OCI-LY7 (cell line): ENCODE data around the gene SUN5. TPM values are rescaled to one million over a fixed set of nuclear protein-coding genes. Genes with fewer than 3 reads are reported as not detected.

ENCODE experiments used
- BruUV-seq: library from RNA; stranded (reverse); fragments of 400-500 nt; replicated peaks from 2 replicates; lab custom pipeline; 2021; lab: Mats Ljungman, UMichigan
- CTCF ChIA-PET: fragments of 300-600 bp; sonication (Branson Sonifier 250); formaldehyde crosslinking; loops from one replicate; lab custom pipeline; 2022; ENCODE audit warnings: antibody characterized with exemption; ENCODE audit not compliant: unreplicated experiment; lab: Charles Lee
- POLR2A ChIA-PET: fragments of 300-600 bp; sonication (Branson Sonifier 250); formaldehyde crosslinking; loops from one replicate; lab custom pipeline; 2022; ENCODE audit warnings: antibody characterized with exemption; lab: Charles Lee
- DNase-seq: peaks from one replicate; pipeline ENCODE4 v3.0.0-alpha.2; 2015; ENCODE audit warnings: low spot score
- H2AFZ ChIP-seq: fragments of 200-600 bp; sonication (generic), shearing (Covaris generic); 2 replicates; pipeline ENCODE4 v1.6.1; 2014; ENCODE audit warnings: mild to moderate bottlenecking, antibody characterized with exemption, low read length, moderate library complexity
- H3K27ac ChIP-seq: fragments of 200-600 bp; sonication (generic); 2 replicates; pipeline ENCODE4 v1.5.1; 2014; ENCODE audit warnings: mixed run types, low read depth, mild to moderate bottlenecking, moderate library complexity, low read length, inconsistent platforms; ENCODE audit not compliant: poor library complexity, severe bottlenecking
- H3K36me3 ChIP-seq: fragments of 200-600 bp; sonication (generic); 2 replicates; pipeline ENCODE4 v1.6.1; 2014; ENCODE audit warnings: mild to moderate bottlenecking, antibody characterized with exemption, low read length, moderate library complexity, mixed read lengths; ENCODE audit not compliant: insufficient read depth
- H3K4me1 ChIP-seq: fragments of 200-600 bp; sonication (generic); 2 replicates; pipeline ENCODE4 v1.5.1; 2014; ENCODE audit warnings: mild to moderate bottlenecking, low read length; ENCODE audit not compliant: insufficient read depth, poor library complexity, severe bottlenecking
- H3K4me2 ChIP-seq: fragments of 200-600 bp; sonication (generic); 2 replicates; pipeline ENCODE4 v1.6.1; 2014; ENCODE audit warnings: mild to moderate bottlenecking, low read length
- H3K4me3 ChIP-seq: fragments of 200-600 bp; sonication (generic); 2 replicates; pipeline ENCODE4 v1.5.1; 2014; ENCODE audit warnings: mild to moderate bottlenecking, low read depth, low read length; ENCODE audit not compliant: poor library complexity, severe bottlenecking
- H3K79me2 ChIP-seq: fragments of 200-600 bp; sonication (generic); 2 replicates; pipeline ENCODE4 v1.6.1; 2016; ENCODE audit warnings: low read depth, mild to moderate bottlenecking, low read length, moderate library complexity, mixed read lengths; ENCODE audit not compliant: insufficient read depth
- H3K9me2 ChIP-seq: fragments of 200-600 bp; sonication (generic); 2 replicates; pipeline ENCODE4 v1.6.1; 2016; ENCODE audit warnings: mild to moderate bottlenecking, low read length, mixed read lengths; ENCODE audit not compliant: insufficient read depth
- H3K9me3 ChIP-seq: fragments of 200-600 bp; sonication (generic); 2 replicates; pipeline ENCODE4 v1.6.1; 2014; ENCODE audit warnings: mild to moderate bottlenecking, mixed run types, low read length, mixed read lengths
- H4K20me1 ChIP-seq: fragments of 200-600 bp; sonication (generic); 2 replicates; pipeline ENCODE4 v1.6.1; 2014; ENCODE audit warnings: mild to moderate bottlenecking, antibody characterized with exemption, low read length, moderate library complexity, mixed read lengths; ENCODE audit not compliant: insufficient read depth
- EZH2phosphoT487 ChIP-seq: fragments of 200-600 bp; sonication (generic); IDR thresholded peaks from 2 replicates; pipeline ENCODE4 v1.6.1; 2018; ENCODE audit warnings: low read depth, borderline replicate concordance, mild to moderate bottlenecking, mixed run types, antibody characterized with exemption, low read length, moderate library complexity, mixed read lengths
- intact Hi-C: fragments of 100-400 bp; cut with micrococcal nuclease; formaldehyde crosslinking; loops from one replicate; pipeline ENCODE4 v1.10.0; 2022; ENCODE audit not compliant: unreplicated experiment
- total RNA-seq, 2 experiments: library from RNA; depleted of rRNA in 1 of 2; stranded (reverse); fragments of >200 nt in 1 of 2; shearing (Covaris generic) in 1 of 2; gene quantifications; 2 replicates each; pipeline ENCODE4 v1.2.3, GENCODE V29; 2014 to 2022
- TF ChIP-seq, protein P1 (sequence below): fragments of 200-600 bp; sonication (generic); conservative IDR thresholded peaks from 2 replicates; pipeline ENCODE4 v1.5.1; 2014; ENCODE audit warnings: mild to moderate bottlenecking, antibody characterized with exemption, low read length, moderate library complexity, mixed read lengths

The SUN5 gene
- total RNA-seq, 2 experiments from 2014 or later: not detected

DNA sequence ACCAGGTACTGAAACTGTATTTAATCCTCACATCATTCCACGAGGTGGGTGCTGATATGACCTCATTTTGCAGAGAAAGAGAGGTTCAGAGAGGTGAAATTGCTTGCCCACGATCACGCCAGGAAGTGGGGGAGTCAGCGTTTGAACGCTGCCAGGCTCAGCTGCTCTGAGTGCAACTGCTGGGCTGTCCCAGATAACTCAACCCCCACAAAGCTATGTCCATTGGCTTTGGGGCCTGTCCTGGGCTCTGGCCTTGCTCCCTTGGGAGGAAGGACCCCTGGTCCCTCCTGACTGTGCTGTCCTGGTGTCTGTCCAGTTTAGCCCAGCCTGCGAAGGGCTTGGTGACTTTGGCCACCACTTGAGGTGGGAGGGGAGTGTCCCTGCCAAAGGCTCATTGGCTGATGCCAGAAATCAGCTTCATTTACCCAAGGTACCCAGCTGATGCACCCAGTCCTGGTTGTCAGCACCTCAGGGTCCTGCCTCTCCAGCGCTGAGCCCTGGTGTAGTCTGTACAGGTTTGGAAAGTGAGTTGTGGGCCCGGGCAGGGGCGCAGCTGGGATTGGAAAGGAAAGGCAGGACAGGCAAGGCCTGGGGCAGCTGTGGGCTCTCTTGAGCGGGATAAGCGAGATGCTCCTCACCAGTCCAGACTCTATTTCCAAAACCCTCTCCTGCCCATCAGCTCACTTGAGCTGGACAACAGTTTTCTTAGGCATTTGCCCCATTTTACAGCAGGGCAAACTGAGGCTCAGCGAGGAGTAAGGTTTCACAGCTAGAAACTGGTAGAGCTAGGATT is 38.5 kb downstream of the SUN5 start:
- intact Hi-C loops: no loop called here
- Histone ChIP-seq H3K36me3 (no peaks in the 10 kb centered on the region), H3K4me2 (no peak overlapping the region), H3K9me3 (no peaks in the 10 kb centered on the region), H3K9me2 (no peaks in the 10 kb centered on the region), H2AFZ (no peak overlapping the region), H3K4me3 (no peak overlapping the region), H3K79me2 (no peaks in the 10 kb centered on the region), H4K20me1 (no peaks in the 10 kb centered on the region), H3K27ac (no peak overlapping the region), H3K4me1 (no peaks in the 10 kb centered on the region)
- no TSS peak for BruUV-seq
- TF ChIP-seq EZH2phosphoT487: no peak
- TF ChIP-seq, protein P1, sequence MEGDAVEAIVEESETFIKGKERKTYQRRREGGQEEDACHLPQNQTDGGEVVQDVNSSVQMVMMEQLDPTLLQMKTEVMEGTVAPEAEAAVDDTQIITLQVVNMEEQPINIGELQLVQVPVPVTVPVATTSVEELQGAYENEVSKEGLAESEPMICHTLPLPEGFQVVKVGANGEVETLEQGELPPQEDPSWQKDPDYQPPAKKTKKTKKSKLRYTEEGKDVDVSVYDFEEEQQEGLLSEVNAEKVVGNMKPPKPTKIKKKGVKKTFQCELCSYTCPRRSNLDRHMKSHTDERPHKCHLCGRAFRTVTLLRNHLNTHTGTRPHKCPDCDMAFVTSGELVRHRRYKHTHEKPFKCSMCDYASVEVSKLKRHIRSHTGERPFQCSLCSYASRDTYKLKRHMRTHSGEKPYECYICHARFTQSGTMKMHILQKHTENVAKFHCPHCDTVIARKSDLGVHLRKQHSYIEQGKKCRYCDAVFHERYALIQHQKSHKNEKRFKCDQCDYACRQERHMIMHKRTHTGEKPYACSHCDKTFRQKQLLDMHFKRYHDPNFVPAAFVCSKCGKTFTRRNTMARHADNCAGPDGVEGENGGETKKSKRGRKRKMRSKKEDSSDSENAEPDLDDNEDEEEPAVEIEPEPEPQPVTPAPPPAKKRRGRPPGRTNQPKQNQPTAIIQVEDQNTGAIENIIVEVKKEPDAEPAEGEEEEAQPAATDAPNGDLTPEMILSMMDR: no peak
- DNase-seq: no peak
- POLR2A ChIA-PET: no interaction called here
- CTCF ChIA-PET: no interaction called here

DNA sequence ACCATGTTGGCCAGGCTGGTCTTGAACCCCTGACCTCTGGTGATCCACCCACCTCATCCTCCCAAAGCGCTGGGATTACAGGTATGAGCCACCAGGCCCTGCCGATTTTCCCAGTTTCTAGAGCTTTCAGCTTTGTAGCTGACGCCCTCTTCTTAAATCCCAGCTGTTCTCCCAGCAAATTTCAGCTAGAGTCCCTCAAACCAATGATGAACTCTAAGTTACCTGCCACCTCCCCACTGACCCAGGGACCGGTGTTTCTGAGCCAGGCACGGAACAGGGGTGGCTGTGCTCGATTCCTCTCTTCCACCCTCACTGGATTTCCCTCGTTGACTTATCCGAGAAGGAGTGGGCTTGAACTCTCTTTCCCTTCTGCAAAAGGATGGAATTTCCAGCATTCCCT is 39.1 kb downstream of the SUN5 start:
- CTCF ChIA-PET: no interaction called here

More for the DNA sequence above, 39.1 kb downstream of the SUN5 start:
- no peaks in the 10 kb centered on the region for H3K9me3 ChIP-seq
- no peak for TF ChIP-seq EZH2phosphoT487
- TF ChIP-seq, protein P1: no peak
- no peaks in the 10 kb centered on the region for H3K9me2 ChIP-seq
- H3K36me3 ChIP-seq: no peaks in the 10 kb centered on the region
- H3K27ac ChIP-seq: no peak overlapping the region
- no peaks in the 10 kb centered on the region for H3K4me1 ChIP-seq
- intact Hi-C loops: no loop called here
- no peaks in the 10 kb centered on the region for H3K79me2 ChIP-seq
- POLR2A ChIA-PET: no interaction called here
- H3K4me3 ChIP-seq: no peak overlapping the region
- no TSS peak for BruUV-seq
- H3K4me2 ChIP-seq: no peak overlapping the region
- no peak overlapping the region for H2AFZ ChIP-seq
- no peak for DNase-seq
- no peaks in the 10 kb centered on the region for H4K20me1 ChIP-seq
